ENCODE results near the gene STK39.
"Not testable (repeated sequence)": the region's sequence is repeated elsewhere in the genome, so short reads cannot be mapped to it uniquely, and the experiment has no call there.

STK39 gene

DNA sequence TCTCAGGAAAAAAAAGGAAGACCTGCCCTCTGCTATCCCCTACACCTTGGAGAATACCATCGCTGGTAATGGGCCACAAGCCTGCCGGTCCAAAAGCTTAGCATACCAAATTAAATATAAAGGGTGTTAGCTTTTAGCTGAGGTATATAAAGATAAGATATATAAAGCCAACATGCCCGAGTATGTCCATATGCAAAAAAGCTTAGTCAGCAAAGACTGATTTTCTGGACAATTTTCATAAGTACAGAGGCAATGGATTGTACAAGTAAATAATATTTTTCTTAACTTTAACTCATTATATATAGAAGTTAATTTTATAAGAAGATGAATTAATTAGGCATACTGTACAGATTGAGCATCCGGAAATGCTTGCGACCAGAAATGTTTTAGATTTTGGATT is 106.5 kb downstream of the STK39 start:
- TF ChIP-seq ZNF274 (IDR thresholded peaks at IDR 0.05; ENCODE audit: low read depth, low read length), result no peak

DNA sequence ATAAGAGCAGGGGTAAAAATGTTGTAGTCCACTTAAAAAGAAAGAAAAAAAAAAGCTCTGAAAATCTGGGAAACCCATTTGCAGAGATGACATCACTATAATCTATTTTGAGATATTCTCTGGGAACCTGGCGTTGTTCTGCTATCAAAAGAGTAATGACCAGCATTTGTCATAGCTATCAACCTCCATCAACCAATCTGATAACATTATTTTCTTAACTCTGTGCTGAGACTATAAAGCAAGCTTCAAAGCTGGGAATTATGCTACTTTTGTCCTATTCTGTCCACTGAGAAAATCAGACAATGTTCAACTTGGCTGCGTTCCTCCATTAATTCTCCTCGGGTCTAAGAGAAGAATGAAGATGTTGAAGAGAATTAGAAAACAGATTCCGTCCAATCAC is 107.5 kb downstream of the STK39 start:
- no peak overlapping the region for H3K4me3 ChIP-seq (ENCODE audit: low read length)

More for the DNA sequence above, 106.5 kb downstream of the STK39 start:
- H3K4me3 ChIP-seq (ENCODE audit: low read length), result no peak overlapping the region

DNA sequence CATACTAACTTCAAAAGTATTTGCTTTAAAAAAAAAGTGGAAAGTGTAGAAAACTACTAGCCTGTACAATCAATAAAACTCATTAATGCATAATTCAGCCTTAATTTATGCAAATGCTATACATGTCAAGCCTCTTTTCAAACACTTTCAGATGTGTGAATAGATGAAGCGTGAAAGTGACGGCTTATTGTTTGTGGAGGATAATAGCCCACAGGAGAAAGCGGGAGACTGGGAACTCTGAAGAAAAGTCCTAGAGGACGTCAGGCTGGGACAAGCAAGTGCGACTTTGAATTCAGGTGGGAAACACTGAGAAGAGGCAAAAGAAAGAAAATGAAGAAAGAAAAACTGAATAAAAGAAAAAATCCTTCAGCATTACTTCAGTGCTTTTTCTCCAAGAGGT is 108.5 kb downstream of the STK39 start:
- H3K4me3 ChIP-seq (ENCODE audit: low read length), result no peak overlapping the region
- TF ChIP-seq ZNF274 (IDR thresholded peaks at IDR 0.05; ENCODE audit: low read depth, low read length), result no peak

More for the DNA sequence above, 107.5 kb downstream of the STK39 start:
- TF ChIP-seq ZNF274 (IDR thresholded peaks at IDR 0.05; ENCODE audit: low read depth, low read length), result no peak

DNA sequence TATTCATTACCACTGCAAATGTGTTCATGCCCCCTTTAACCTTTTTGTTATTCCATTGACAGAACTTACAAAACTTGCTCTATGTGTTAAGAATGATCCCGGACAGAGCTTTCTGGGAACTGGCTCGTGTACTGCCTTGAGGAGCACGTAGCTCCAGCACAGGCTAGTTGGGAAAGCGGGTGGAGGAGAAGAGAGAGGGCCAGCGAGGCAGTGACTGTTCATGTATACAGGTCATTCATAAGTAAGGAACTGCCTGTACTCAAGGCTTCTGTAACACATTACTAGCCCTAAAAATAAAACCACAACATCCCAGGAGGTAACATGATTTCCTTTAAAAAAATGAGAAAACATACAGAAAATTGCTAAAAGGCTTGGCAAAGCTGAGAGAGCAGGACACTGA is 109.0 kb downstream of the STK39 start:
- TF ChIP-seq ZNF274 (IDR thresholded peaks at IDR 0.05; ENCODE audit: low read depth, low read length), result no peak
- no peak overlapping the region for H3K4me3 ChIP-seq (ENCODE audit: low read length)

- H3K4me3 ChIP-seq (ENCODE audit: low read length), result no peak overlapping the region
- no peak for TF ChIP-seq ZNF274 (IDR thresholded peaks at IDR 0.05; ENCODE audit: low read depth, low read length)
Observed at GRCh38 chr2:168137510-168138180, 109.8 kb downstream of the STK39 start.

GRCh38 chr2:168136392-168136977 is 110.9 kb downstream of the STK39 start:
- no peak for TF ChIP-seq ZNF274 (IDR thresholded peaks at IDR 0.05; ENCODE audit: low read depth, low read length)
- no peak overlapping the region for H3K4me3 ChIP-seq (ENCODE audit: low read length)

DNA sequence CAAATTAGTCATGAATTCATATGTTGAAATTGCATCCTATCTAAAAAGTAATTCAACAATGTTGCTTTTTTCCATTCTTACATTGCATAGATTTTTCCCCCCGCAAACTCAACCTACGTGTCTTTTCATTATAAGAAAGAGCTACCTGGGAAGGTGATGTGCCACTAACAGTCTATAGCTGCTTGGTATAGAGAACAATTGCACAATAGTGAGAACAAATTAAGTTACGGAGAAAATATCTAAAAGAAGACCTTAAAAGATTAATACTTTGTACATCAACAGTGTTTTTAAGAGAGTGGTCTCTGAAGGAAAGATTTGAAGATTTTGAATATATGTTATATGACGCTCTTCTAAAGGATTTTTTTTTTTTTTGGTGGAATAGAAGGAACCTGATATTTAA is 111.8 kb downstream of the STK39 start:
- TF ChIP-seq ZNF274 (IDR thresholded peaks at IDR 0.05; ENCODE audit: low read depth, low read length), result no peak
- no peak overlapping the region for H3K4me3 ChIP-seq (ENCODE audit: low read length)

DNA sequence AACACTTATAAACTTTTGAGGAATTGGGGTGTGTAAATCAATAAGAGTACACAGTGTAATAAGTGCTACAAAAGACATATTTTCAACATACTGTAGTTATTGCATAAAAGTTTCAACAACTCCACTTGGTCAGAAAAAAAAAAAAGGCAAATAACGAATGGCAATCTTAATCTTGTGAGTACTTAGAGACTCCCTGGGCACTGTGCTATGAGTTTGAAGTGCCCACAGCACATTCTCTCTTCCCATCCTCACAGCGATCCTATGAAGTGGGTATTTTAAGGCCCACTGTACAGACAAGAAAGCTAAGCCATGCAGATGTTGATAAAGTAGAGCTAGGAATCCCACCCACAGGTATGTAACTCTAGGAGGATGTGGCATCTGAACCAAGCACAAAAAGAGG is 112.3 kb downstream of the STK39 start:
- no peak overlapping the region for H3K4me3 ChIP-seq (ENCODE audit: low read length)
- TF ChIP-seq ZNF274 (IDR thresholded peaks at IDR 0.05; ENCODE audit: low read depth, low read length), result no peak

- H3K4me3 ChIP-seq (ENCODE audit: low read length), result no peak overlapping the region
- TF ChIP-seq ZNF274 (IDR thresholded peaks at IDR 0.05; ENCODE audit: low read depth, low read length), result no peak
Observed at GRCh38 chr2:168134485-168134884, 112.9 kb downstream of the STK39 start.

GRCh38 chr2:168132389-168132788 is 115.0 kb downstream of the STK39 start:
- no peak for TF ChIP-seq ZNF274 (IDR thresholded peaks at IDR 0.05; ENCODE audit: low read depth, low read length)
- H3K4me3 ChIP-seq (ENCODE audit: low read length), result no peak overlapping the region

DNA sequence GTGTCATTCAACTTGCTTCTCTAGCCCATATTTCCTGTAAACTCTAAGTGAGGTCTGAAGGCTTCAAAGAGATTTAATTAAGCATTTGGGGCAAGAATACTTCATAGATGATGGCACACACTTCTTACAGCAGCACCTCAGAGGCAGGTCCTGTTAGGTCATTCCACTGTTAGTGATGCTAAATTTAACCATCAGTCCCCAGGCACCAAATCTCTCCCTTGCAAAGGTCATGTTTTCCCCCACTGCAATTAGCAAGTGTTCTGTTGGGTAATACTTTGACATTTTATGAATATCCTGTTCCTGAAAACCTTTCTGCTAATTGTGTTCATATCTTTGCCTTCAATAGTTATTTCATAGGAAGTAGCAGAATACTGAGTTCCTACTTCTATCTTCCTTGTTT is 117.0 kb downstream of the STK39 start:
- TF ChIP-seq ZNF274 (IDR thresholded peaks at IDR 0.05; ENCODE audit: low read depth, low read length), result no peak
- H3K4me3 ChIP-seq (ENCODE audit: low read length), result no peak overlapping the region

DNA sequence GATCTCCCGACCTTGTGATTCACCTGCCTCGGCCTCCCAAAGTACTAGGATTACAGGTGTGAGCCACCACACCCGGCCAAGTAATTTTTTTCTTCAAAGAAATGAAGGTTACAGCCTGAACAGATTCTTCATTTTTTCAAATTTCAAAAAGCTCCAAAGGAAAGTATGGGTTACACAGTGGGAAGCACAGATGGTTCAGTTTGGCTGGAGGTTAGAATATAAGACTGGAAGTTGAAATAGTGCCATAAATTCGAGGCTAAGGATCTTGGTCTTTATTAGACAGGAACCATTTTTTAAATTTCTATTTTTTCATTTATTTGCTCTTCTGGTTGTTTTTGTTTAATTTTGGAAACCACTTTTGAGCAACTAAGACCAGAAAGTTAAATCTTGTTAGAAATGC is 120.0 kb downstream of the STK39 start:
- TF ChIP-seq ZNF274 (IDR thresholded peaks at IDR 0.05; ENCODE audit: low read depth, low read length), result no peak
- H3K4me3 ChIP-seq (ENCODE audit: low read length), result no peak overlapping the region

GRCh38 chr2:168122210-168122609 is 125.2 kb downstream of the STK39 start:
- not testable (repeated sequence) for H3K4me3 ChIP-seq (ENCODE audit: low read length)

- H3K4me3 ChIP-seq (ENCODE audit: low read length), result no peak overlapping the region
- TF ChIP-seq ZNF274 (IDR thresholded peaks at IDR 0.05; ENCODE audit: low read depth, low read length), result no peak
Observed at GRCh38 chr2:168120730-168121129, 126.7 kb downstream of the STK39 start.

- TF ChIP-seq ZNF274 (IDR thresholded peaks at IDR 0.05; ENCODE audit: low read depth, low read length), result no peak
Observed at GRCh38 chr2:168120310-168120709, 127.1 kb downstream of the STK39 start.

More at GRCh38 chr2:168120310-168120709, 127.1 kb downstream of the STK39 start:
- no peak overlapping the region for H3K4me3 ChIP-seq (ENCODE audit: low read length)
